ENCODE measurements around the gene PTCD1. TPM values are rescaled to one million over a fixed set of nuclear protein-coding genes. Genes with fewer than 3 reads are reported as not detected.

PTCD1 gene
- total and polyA plus RNA-seq, 9 of the 15 experiments (the other 6 are each of a cell fraction or from before 2014, with no cell fraction given) = 0.46 to 17.1 (median 6.2) TPM

GRCh38 chr7:99395616-99396327 is 42.8 kb downstream of the PTCD1 start (continued):
- TF ChIP-seq XRCC5 (IDR thresholded peaks at IDR 0.05; ENCODE audit: low read depth, low read length) (no peak), CAMTA2 (CRISPR knock-in tag; conservative IDR thresholded peaks at IDR 0.05) (no peak), CBX3 (IDR thresholded peaks at IDR 0.05; ENCODE audit: borderline replicate concordance in 1 of 2, low read length in 2 of 2) (no peak)

- Histone ChIP-seq H3K4me1 (replicated peaks in 1 of 2; ENCODE audit: control insufficient read depth in 2 of 2, insufficient read depth in 2 of 2, low read length in 2 of 2) (peaks cover 0 to 37% of the 10 kb centered on the region in 2 experiments; a peak in 2 of 5 replicates), H2AFZ (ENCODE audit: low read depth, low read length) (no peak overlapping the region), H3K9me1 (ENCODE audit: control insufficient read depth, insufficient read depth, low read length) (no peaks in the 10 kb centered on the region), H3K79me2 (ENCODE audit: control insufficient read depth, insufficient read depth, low read length) (no peaks in the 10 kb centered on the region), H3K4me3 (no peak overlapping the region), H3K27ac (ENCODE audit: extremely low read depth, low read depth, low read length) (no peak overlapping the region), H4K20me1 (replicated peaks; ENCODE audit: control insufficient read depth, insufficient read depth, low read length) (peaks cover 22% of the 10 kb centered on the region; the same call in 1 of the 2 replicates), H3K4me2 (ENCODE audit: insufficient read depth, low read length) (no peak overlapping the region), H3K9ac (ENCODE audit: insufficient read depth in 1 of 2, low read depth in 2 of 2, low read length in 2 of 2) (peak overlapping the region in 1 of 2 experiments; percentile 64; a peak in 1 of 4 replicates), H3K27me3 (ENCODE audit: control insufficient read depth in 2 of 2, insufficient read depth in 2 of 2, low read length in 2 of 2) (no peaks in the 10 kb centered on the region), H3K9me3 (replicated peaks; ENCODE audit: control insufficient read depth, insufficient read depth, low read depth, low read length) (no peaks in the 10 kb centered on the region), H3K36me3 (ENCODE audit: control insufficient read depth, insufficient read depth, low read length) (peaks cover 96% of the 10 kb centered on the region)
- no peak for ATAC-seq
- ChIA-PET POLR2A (interaction anchor here (0.5 to 4.7 kb wide), 4 partner anchors 14 to 389 kb away, joined by 3 to 35 read pairs (median 3); partner anchors contain the start of genes BUD31, PDAP1 and ZNF394), CTCF (ENCODE audit: low intra/inter-chr PET ratio) (no interaction called here)
- intact Hi-C loops (cut with micrococcal nuclease) (no loop called here), in situ Hi-C loops (cut with MboI) (no loop called here)
- DNase-seq (ENCODE audit: extremely low read depth in 1 of 4, low spot score in 3 of 4) = no peak
- no peak for FAIRE-seq
- BruUV-seq (replicated peaks) = no TSS peak
- 89% methylated on average over 4 of the region's 4 CpGs for WGBS (ENCODE audit: insufficient coverage, low coverage, missing lambda C conversion rate)
- TF ChIP-seq BHLHE40 (IDR thresholded peaks at IDR 0.05; ENCODE audit: low read length) = no peak
- TF ChIP-seq ZNF79 (CRISPR knock-in tag; IDR thresholded peaks at IDR 0.05; ENCODE audit: low read depth) = no peak
- no peak for TF ChIP-seq IRF9 (tag; IDR thresholded peaks at IDR 0.05)
- no peak; the same call in 1 of the 2 replicates for TF ChIP-seq SUPT5H (IDR thresholded peaks at IDR 0.05)
- TF ChIP-seq CEBPB (tag; IDR thresholded peaks at IDR 0.05) = no peak
- no peak for TF ChIP-seq HEY1 (CRISPR knock-in tag; IDR thresholded peaks at IDR 0.05; ENCODE audit: borderline replicate concordance)
- no peak for TF ChIP-seq DDX20 (tag; IDR thresholded peaks at IDR 0.05; ENCODE audit: low read depth)
- TF ChIP-seq KAT8 (IDR thresholded peaks at IDR 0.05; ENCODE audit: low read depth) = no peak
- TF ChIP-seq POLR2AphosphoS5 (IDR thresholded peaks at IDR 0.05; ENCODE audit: control insufficient read depth, insufficient read depth, low read depth, low read length) = 0 out of 2 replicates have a peak, but pooled peaks have one; percentile 38
- TF ChIP-seq POLR2B (IDR thresholded peaks at IDR 0.05; ENCODE audit: low read depth, partially characterized antibody) = peak; percentile 31
- no peak for TF ChIP-seq CTCFL (IDR thresholded peaks at IDR 0.05; ENCODE audit: borderline replicate concordance, insufficient read depth, low read depth, low read length, poor library complexity, severe bottlenecking)
- TF ChIP-seq MYNN (IDR thresholded peaks at IDR 0.05) = no peak
- no peak for TF ChIP-seq MYNN (CRISPR knock-in tag; IDR thresholded peaks at IDR 0.05)
- TF ChIP-seq SMAD1 (IDR thresholded peaks at IDR 0.05; ENCODE audit: low read depth, low read length, partially characterized antibody) = no peak
- TF ChIP-seq POLR2G (IDR thresholded peaks at IDR 0.05; ENCODE audit: low read depth, low read length) = peak; percentile 58
- no peak for TF ChIP-seq NR2F6 (CRISPR knock-in tag; IDR thresholded peaks at IDR 0.05)
- no peak for TF ChIP-seq TCF3 (CRISPR knock-in tag; IDR thresholded peaks at IDR 0.05)
- TF ChIP-seq POLR2A (conservative IDR thresholded peaks at IDR 0.05) = 0 out of 2 replicates have a peak, but pooled peaks have one; percentile 3
Measured at GRCh38 chr7:99394188-99394502, 44.5 kb downstream of the PTCD1 start.
